Neural progenitor cell (in vitro differentiated cells): ENCODE results near the gene SLC22A1.

Experiments
- CTCF ChIP-seq: fragments of 200-600 bp; sonication (generic); IDR thresholded peaks from 2 replicates; pipeline ENCODE4 v1.5.1; 2017; ENCODE audit warnings: antibody characterized with exemption, mild to moderate bottlenecking
- EZH2 ChIP-seq: fragments of 200-600 bp; sonication (generic); IDR thresholded peaks from 2 replicates; pipeline ENCODE4 v1.6.1; 2017; ENCODE audit warnings: antibody characterized with exemption, mild to moderate bottlenecking, moderate library complexity
- EZH2phosphoT487 ChIP-seq: fragments of 200-600 bp; sonication (generic); IDR thresholded peaks from 2 replicates; pipeline ENCODE4 v1.6.1; 2017; ENCODE audit warnings: antibody characterized with exemption

GRCh38 chr6:160133441-160134336 lies 12.1 kb downstream of the SLC22A1 start:
- TF ChIP-seq CTCF = no peak
- no peak for TF ChIP-seq EZH2
- no peak for TF ChIP-seq EZH2phosphoT487
